ENCODE data around the gene ITGB5. TPM values are rescaled to one million over a fixed set of nuclear protein-coding genes. Genes with fewer than 3 reads are reported as not detected.
"Not testable (repeated sequence)": the region's sequence is repeated elsewhere in the genome, so short reads cannot be mapped to it uniquely, and the experiment has no call there.

ITGB5 gene
- total and polyA plus RNA-seq, 4 experiments from 2014 or later: 0.94 to 5.4 (median 3.4) TPM; not detected in 1

DNA sequence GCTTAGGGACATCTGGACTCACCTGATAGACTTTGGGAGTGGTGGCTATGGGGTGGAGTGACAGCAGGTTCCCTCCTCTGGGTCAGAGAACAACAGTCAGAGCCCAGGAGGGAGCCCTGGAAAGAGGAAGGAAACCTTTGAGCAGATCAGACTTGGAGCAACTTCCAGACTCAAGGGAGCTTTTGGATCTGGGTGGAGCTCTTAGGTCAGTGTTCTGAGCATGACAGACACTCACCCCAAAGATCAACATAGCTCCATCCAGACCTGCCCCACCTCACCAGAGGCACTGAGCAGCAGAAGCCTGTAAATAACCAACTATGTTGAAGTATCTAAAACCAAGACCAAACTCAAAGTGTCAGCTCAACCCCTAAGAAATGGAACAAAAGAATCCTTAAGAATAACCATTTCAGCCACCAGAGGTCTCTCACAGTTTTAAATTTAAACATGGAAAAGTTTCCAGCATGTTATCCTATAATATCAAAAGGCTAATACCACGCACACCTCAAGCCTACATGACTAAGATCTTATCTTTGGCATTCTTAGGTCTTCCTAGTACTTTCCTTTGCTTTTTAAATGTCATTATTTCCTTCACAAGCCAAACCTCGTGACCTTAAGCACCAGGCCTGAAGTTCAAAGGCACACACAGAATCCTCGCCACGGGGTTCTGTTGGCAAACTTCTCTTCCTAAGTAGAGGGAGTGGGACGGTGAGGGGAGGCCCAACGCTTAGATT is 100.5 kb downstream of the ITGB5 start:
- H3K27me3 ChIP-seq (ENCODE audit: insufficient read depth, low read length): no peaks in the 10 kb centered on the region

DNA sequence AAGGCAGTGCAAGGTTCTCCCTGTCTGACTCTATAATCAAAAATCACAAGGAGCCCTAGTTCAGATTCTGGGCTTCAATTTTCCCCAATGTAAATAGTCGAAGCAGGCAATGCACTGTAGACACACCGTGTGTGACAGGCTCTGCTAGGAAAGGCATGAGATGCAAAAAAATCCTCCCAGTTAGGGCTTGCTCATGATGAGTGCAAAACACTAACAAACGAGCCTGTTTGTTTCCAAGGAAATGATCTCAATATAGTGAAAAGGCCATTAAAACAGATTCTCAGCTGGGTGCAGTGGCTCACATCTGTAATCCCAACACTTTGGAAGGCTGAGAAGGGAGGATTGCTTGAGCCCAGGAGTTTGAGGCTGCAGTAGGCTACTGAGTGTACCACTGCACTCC is 101.2 kb downstream of the ITGB5 start:
- Mint-ChIP-seq H3K4me1 (peaks cover 0 to 3% (median under 1%) of the 10 kb centered on the region in 4 donors), H3K9me3 (peaks cover 0 to 2% (median 0%) of the 10 kb centered on the region in 8 donors), H3K4me3 (no peak overlapping the region), H3K36me3 (no peaks in the 10 kb centered on the region), H3K27ac (peak overlapping the region in 1 of 7 donors; percentile 49), H3K27me3 (peaks cover 0 to 1% of the 10 kb centered on the region in 2 donors)
- H3K27ac ChIP-seq (ENCODE audit: low read depth, low read length): no peak overlapping the region
- no peak overlapping the region for H3K4me3 ChIP-seq (ENCODE audit: low read length in 2 of 2)
- H3K27me3 ChIP-seq (ENCODE audit: insufficient read depth, low read length): no peaks in the 10 kb centered on the region
- POLR2A ChIA-PET (ENCODE audit: partially characterized antibody): interaction anchor here (1.4 kb wide), 1 partner anchor 115 kb away, joined by 4 read pairs; no protein-coding TSS in a partner anchor
- H3K9me3 ChIP-seq (ENCODE audit: control insufficient read depth in 1 of 2, low read length in 2 of 2): no peaks in the 10 kb centered on the region
- H3K4me1 ChIP-seq (ENCODE audit: insufficient read depth, low read length): peaks cover under 1% of the 10 kb centered on the region
- CTCF ChIA-PET (ENCODE audit: partially characterized antibody): interaction anchor here (0.7 to 3.4 kb wide), 8 partner anchors 16 to 800 kb away, joined by 3 to 48 read pairs (median 3); no protein-coding TSS in a partner anchor
- intact Hi-C loops (cut with micrococcal nuclease): loop anchor here (1.0 kb wide), 1 partner anchor 115 kb away; no protein-coding TSS in a partner anchor
- H3K36me3 ChIP-seq (ENCODE audit: insufficient read depth, low read length): no peaks in the 10 kb centered on the region
- no peak for DNase-seq

More for the DNA sequence above, 100.5 kb downstream of the ITGB5 start:
- Histone ChIP-seq H3K4me3 (ENCODE audit: low read length in 2 of 2) (no peak overlapping the region), H3K36me3 (ENCODE audit: insufficient read depth, low read length) (no peaks in the 10 kb centered on the region), H3K27ac (ENCODE audit: low read depth, low read length) (no peak overlapping the region), H3K9me3 (ENCODE audit: control insufficient read depth in 1 of 2, low read length in 2 of 2) (no peaks in the 10 kb centered on the region), H3K4me1 (ENCODE audit: insufficient read depth, low read length) (no peaks in the 10 kb centered on the region)
- no peak overlapping the region for H3K4me3 Mint-ChIP-seq
- H3K27ac Mint-ChIP-seq: peak overlapping the region in 2 of 7 donors; percentile 22 to 62
- intact Hi-C loops (cut with micrococcal nuclease): loop anchor here (1.0 kb wide), 1 partner anchor 115 kb away; no protein-coding TSS in a partner anchor
- H3K9me3 Mint-ChIP-seq: peaks cover 0 to 2% (median 0%) of the 10 kb centered on the region in 8 donors
- no peaks in the 10 kb centered on the region for H3K36me3 Mint-ChIP-seq
- H3K4me1 Mint-ChIP-seq: peaks cover 0 to 3% (median 0%) of the 10 kb centered on the region in 4 donors
- CTCF ChIA-PET (ENCODE audit: partially characterized antibody): interaction anchor here (0.7 to 3.4 kb wide), 10 partner anchors 12 to 799 kb away, joined by 3 to 48 read pairs (median 3); no protein-coding TSS in a partner anchor
- H3K27me3 Mint-ChIP-seq: peaks cover 0 to under 1% of the 10 kb centered on the region in 2 donors
- POLR2A ChIA-PET (ENCODE audit: partially characterized antibody): interaction anchor here (1.4 kb wide), 1 partner anchor 115 kb away, joined by 4 read pairs; no protein-coding TSS in a partner anchor
- no peak for DNase-seq

- CTCF ChIA-PET (ENCODE audit: partially characterized antibody): interaction anchor here (0.8 to 1.3 kb wide), 3 partner anchors 24 to 117 kb away, joined by 3 to 7 read pairs (median 3); no protein-coding TSS in a partner anchor
- no peak overlapping the region for H3K27ac ChIP-seq (ENCODE audit: low read depth, low read length)
Measured at GRCh38 chr3:124784686-124785382, 102.3 kb downstream of the ITGB5 start.

GRCh38 chr3:124783696-124784095 is 103.5 kb downstream of the ITGB5 start:
- Mint-ChIP-seq H3K27ac (no peak overlapping the region), H3K36me3 (no peaks in the 10 kb centered on the region), H3K27me3 (peaks cover 3 to 4% of the 10 kb centered on the region in 2 donors), H3K4me3 (no peak overlapping the region), H3K4me1 (peaks cover 0 to 7% (median 4%) of the 10 kb centered on the region in 4 donors), H3K9me3 (peaks cover 0 to 2% (median 0%) of the 10 kb centered on the region in 8 donors)
- ChIA-PET CTCF (ENCODE audit: partially characterized antibody) (no interaction called here), POLR2A (ENCODE audit: partially characterized antibody) (no interaction called here)
- Histone ChIP-seq H3K27me3 (ENCODE audit: insufficient read depth, low read length) (no peaks in the 10 kb centered on the region), H3K27ac (ENCODE audit: low read depth, low read length) (no peak overlapping the region), H3K4me1 (ENCODE audit: insufficient read depth, low read length) (peaks cover 6% of the 10 kb centered on the region), H3K36me3 (ENCODE audit: insufficient read depth, low read length) (no peaks in the 10 kb centered on the region), H3K9me3 (ENCODE audit: control insufficient read depth in 1 of 2, low read length in 2 of 2) (no peaks in the 10 kb centered on the region), H3K4me3 (ENCODE audit: low read length in 2 of 2) (no peak overlapping the region)
- intact Hi-C loops (cut with micrococcal nuclease): no loop called here
- no peak for DNase-seq

More at GRCh38 chr3:124784686-124785382, 102.3 kb downstream of the ITGB5 start:
- POLR2A ChIA-PET (ENCODE audit: partially characterized antibody): no interaction called here
- Histone ChIP-seq H3K4me3 (ENCODE audit: low read length in 2 of 2) (no peak overlapping the region), H3K36me3 (ENCODE audit: insufficient read depth, low read length) (no peaks in the 10 kb centered on the region), H3K9me3 (ENCODE audit: control insufficient read depth in 1 of 2, low read length in 2 of 2) (no peaks in the 10 kb centered on the region), H3K27me3 (ENCODE audit: insufficient read depth, low read length) (no peaks in the 10 kb centered on the region), H3K4me1 (ENCODE audit: insufficient read depth, low read length) (peaks cover 6% of the 10 kb centered on the region)
- H3K27me3 Mint-ChIP-seq: peaks cover 0 to 3% of the 10 kb centered on the region in 2 donors
- intact Hi-C loops (cut with micrococcal nuclease): no loop called here
- H3K27ac Mint-ChIP-seq: no peak overlapping the region
- no peak overlapping the region for H3K4me3 Mint-ChIP-seq
- H3K9me3 Mint-ChIP-seq: peaks cover 0 to 2% (median 0%) of the 10 kb centered on the region in 8 donors
- no peak for DNase-seq
- H3K4me1 Mint-ChIP-seq: peaks cover 0 to 7% (median 4%) of the 10 kb centered on the region in 4 donors
- no peaks in the 10 kb centered on the region for H3K36me3 Mint-ChIP-seq

DNA sequence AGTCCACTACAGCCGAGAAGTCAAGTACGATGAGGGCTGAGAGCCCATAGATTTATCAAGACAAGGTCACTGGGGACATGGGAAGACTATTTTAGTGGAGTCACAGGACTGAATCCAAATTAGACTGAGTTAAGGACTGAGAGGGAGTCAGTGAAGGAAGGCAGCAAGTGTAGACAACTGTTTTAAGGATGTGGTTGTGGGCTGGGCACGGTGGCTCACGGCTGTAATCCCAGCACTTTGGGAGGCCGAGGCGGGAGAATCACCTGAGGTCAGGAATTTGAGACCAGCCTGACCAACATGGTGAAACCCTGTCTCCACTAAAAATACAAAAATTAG is 104.8 kb downstream of the ITGB5 start:
- H3K36me3 Mint-ChIP-seq; H3K4me3 ChIP-seq (ENCODE audit: low read length in 2 of 2); POLR2A ChIA-PET (ENCODE audit: partially characterized antibody); H3K9me3 Mint-ChIP-seq; H3K27ac Mint-ChIP-seq; H3K27me3 ChIP-seq (ENCODE audit: insufficient read depth, low read length); H3K4me1 Mint-ChIP-seq; H3K4me1 ChIP-seq (ENCODE audit: insufficient read depth, low read length); H3K4me3 Mint-ChIP-seq; DNase-seq; H3K27me3 Mint-ChIP-seq; H3K36me3 ChIP-seq (ENCODE audit: insufficient read depth, low read length); intact Hi-C loops (cut with micrococcal nuclease); H3K9me3 ChIP-seq (ENCODE audit: control insufficient read depth in 1 of 2, low read length in 2 of 2); H3K27ac ChIP-seq (ENCODE audit: low read depth, low read length): not testable (repeated sequence)
- CTCF ChIA-PET (ENCODE audit: partially characterized antibody): interaction anchor here (1.2 kb wide), 1 partner anchor 119 kb away, joined by 3 read pairs; no protein-coding TSS in a partner anchor

- Mint-ChIP-seq H3K27me3 (peaks cover 3 to 4% of the 10 kb centered on the region in 2 donors), H3K4me1 (peaks cover 0 to 4% (median 4%) of the 10 kb centered on the region in 4 donors), H3K27ac (no peak overlapping the region), H3K36me3 (no peaks in the 10 kb centered on the region), H3K9me3 (peaks cover 0 to 4% (median 0%) of the 10 kb centered on the region in 8 donors), H3K4me3 (no peak overlapping the region)
- H3K9me3 ChIP-seq (ENCODE audit: control insufficient read depth in 1 of 2, low read length in 2 of 2): no peaks in the 10 kb centered on the region
- peaks cover 6% of the 10 kb centered on the region for H3K4me1 ChIP-seq (ENCODE audit: insufficient read depth, low read length)
- DNase-seq: no peak
- no peak overlapping the region for H3K27ac ChIP-seq (ENCODE audit: low read depth, low read length)
- POLR2A ChIA-PET (ENCODE audit: partially characterized antibody): no interaction called here
- no peaks in the 10 kb centered on the region for H3K27me3 ChIP-seq (ENCODE audit: insufficient read depth, low read length)
- CTCF ChIA-PET (ENCODE audit: partially characterized antibody): interaction anchor here (1.2 kb wide), 1 partner anchor 120 kb away, joined by 3 read pairs; no protein-coding TSS in a partner anchor
- intact Hi-C loops (cut with micrococcal nuclease): no loop called here
- no peaks in the 10 kb centered on the region for H3K36me3 ChIP-seq (ENCODE audit: insufficient read depth, low read length)
- H3K4me3 ChIP-seq (ENCODE audit: low read length in 2 of 2): no peak overlapping the region
Measured at GRCh38 chr3:124781476-124782376, 105.4 kb downstream of the ITGB5 start.

All from CD4-positive, alpha-beta memory T cell (primary cell).